Measurements from ENCODE around the gene SHISAL2B. TPM values are rescaled to one million over a fixed set of nuclear protein-coding genes. Genes with fewer than 3 reads are reported as not detected.

The SHISAL2B gene
- total RNA-seq, 2 donors from 2014 or later = 0.99 to 9.9 TPM

DNA sequence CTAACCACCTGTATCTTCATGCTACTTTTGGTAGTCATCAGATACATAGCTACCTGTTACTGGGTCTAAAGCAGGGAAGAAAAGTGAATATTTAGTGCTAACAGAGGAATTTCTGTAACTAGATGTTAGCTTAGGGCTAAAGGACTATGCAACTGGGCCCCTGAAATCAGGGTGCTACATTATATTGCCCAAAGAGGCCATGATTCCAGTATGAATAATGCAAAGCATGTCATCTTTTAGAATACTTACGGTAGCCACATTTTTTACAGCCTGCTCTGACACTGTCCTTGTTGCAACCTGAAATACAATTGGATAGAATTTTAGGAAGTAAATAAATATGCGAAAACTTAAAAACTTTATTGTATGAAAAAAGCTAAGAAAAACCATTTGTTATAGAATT lies 63.8 kb downstream of the SHISAL2B start:
- WGBS, 2 donors = 86 to 96% methylated on average over 2 of the region's 2 CpGs
- no peak for DNase-seq

DNA sequence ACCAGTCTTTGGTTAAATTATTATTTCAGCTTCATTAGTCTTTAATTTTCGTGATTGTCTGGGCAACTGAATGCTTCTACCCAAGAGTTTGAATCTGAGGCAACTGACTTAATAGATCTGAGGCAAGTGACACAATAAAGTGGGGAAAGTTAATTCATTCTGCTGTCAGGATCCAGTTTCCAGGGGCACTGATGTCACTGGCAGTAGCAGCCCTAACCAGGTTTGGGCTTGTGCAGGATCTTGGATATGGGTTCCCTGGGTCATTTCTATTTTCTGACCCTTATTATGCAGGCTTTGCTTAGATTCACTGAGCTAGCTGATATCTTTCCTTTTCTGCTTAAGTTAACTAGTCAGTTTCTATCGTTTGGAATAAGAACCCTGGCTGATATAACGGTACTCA lies 68.6 kb downstream of the SHISAL2B start:
- Histone ChIP-seq H3K4me3 (no peak overlapping the region), H3K27me3 (no peaks in the 10 kb centered on the region), H3K9me3 (no peaks in the 10 kb centered on the region), H3K4me1 (peaks cover 6% of the 10 kb centered on the region), H3K36me3 (replicated peaks in 1 of 2; ENCODE audit: insufficient read depth in 1 of 2, low read depth in 2 of 2) (no peaks in the 10 kb centered on the region), H3K27ac (no peak overlapping the region)
- TF ChIP-seq, protein P1, sequence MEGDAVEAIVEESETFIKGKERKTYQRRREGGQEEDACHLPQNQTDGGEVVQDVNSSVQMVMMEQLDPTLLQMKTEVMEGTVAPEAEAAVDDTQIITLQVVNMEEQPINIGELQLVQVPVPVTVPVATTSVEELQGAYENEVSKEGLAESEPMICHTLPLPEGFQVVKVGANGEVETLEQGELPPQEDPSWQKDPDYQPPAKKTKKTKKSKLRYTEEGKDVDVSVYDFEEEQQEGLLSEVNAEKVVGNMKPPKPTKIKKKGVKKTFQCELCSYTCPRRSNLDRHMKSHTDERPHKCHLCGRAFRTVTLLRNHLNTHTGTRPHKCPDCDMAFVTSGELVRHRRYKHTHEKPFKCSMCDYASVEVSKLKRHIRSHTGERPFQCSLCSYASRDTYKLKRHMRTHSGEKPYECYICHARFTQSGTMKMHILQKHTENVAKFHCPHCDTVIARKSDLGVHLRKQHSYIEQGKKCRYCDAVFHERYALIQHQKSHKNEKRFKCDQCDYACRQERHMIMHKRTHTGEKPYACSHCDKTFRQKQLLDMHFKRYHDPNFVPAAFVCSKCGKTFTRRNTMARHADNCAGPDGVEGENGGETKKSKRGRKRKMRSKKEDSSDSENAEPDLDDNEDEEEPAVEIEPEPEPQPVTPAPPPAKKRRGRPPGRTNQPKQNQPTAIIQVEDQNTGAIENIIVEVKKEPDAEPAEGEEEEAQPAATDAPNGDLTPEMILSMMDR (IDR thresholded peaks at IDR 0.05) = no peak
- 60 to 63% methylated on average over 3 of the region's 3 CpGs for WGBS, 2 donors
- intact Hi-C loops (cut with DNase I) = no loop called here
- ATAC-seq (no peak), DNase-seq (no peak)

More for the DNA sequence above, 63.8 kb downstream of the SHISAL2B start:
- Histone ChIP-seq H3K4me3 (no peak overlapping the region), H3K9me3 (no peaks in the 10 kb centered on the region), H3K27ac (no peak overlapping the region), H3K27me3 (no peaks in the 10 kb centered on the region), H3K36me3 (replicated peaks in 1 of 2; ENCODE audit: insufficient read depth in 1 of 2, low read depth in 2 of 2) (no peaks in the 10 kb centered on the region), H3K4me1 (peaks cover 5% of the 10 kb centered on the region)
- intact Hi-C loops (cut with DNase I) = no loop called here
- TF ChIP-seq POLR2A (IDR thresholded peaks at IDR 0.05) = no peak
- TF ChIP-seq, protein P1 (IDR thresholded peaks at IDR 0.05) = no peak
- no peak for ATAC-seq

DNA sequence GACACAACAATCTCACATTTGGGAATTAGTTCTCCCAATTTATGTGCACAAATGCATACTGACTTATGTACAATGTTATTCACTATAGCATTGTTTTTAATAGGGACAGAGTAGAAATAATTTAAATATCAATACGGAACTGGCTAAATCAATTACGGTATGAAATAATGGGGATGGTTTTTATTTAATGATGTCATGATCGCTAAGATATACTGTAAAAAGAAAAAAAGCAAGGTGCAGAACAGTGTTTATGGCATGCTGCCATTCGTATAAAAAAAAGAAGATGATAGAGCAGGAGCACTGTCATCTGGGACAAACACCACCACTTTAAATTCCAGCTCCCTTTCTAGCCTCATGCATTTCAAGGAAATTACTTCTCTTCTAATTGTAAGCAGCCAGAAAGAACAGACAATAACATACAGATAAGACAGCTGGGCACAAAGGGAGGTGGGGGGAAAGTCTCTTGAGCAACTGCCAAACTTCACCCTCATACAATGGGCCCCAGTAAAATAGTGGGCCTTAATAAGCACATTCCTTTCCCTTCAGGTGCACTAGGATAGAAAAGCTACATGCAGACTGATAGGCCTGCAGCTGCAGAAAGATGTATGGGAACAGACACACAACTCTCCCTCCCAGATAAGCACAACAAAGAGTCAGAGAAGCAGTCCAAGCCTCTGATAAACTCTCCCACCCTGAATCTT lies 69.8 kb downstream of the SHISAL2B start:
- ATAC-seq = no peak
- WGBS, 2 donors = 77 to 80% methylated on average over 4 of the region's 4 CpGs
- Histone ChIP-seq H3K4me3 (no peak overlapping the region), H3K27ac (no peak overlapping the region), H3K27me3 (no peaks in the 10 kb centered on the region), H3K4me1 (peaks cover 6% of the 10 kb centered on the region), H3K9me3 (no peaks in the 10 kb centered on the region), H3K36me3 (replicated peaks in 1 of 2; ENCODE audit: insufficient read depth in 1 of 2, low read depth in 2 of 2) (no peaks in the 10 kb centered on the region)
- intact Hi-C loops (cut with DNase I) = no loop called here
- no peak for DNase-seq
- TF ChIP-seq, protein P1 (IDR thresholded peaks at IDR 0.05) = no peak
- TF ChIP-seq POLR2A (IDR thresholded peaks at IDR 0.05) = no peak

- Histone ChIP-seq H3K4me3 (no peak overlapping the region), H3K36me3 (replicated peaks in 1 of 2; ENCODE audit: insufficient read depth in 1 of 2, low read depth in 2 of 2) (no peaks in the 10 kb centered on the region), H3K27me3 (no peaks in the 10 kb centered on the region), H3K9me3 (no peaks in the 10 kb centered on the region), H3K27ac (no peak overlapping the region), H3K4me1 (peaks cover 23% of the 10 kb centered on the region)
- ATAC-seq (no peak), DNase-seq (no peak)
- TF ChIP-seq, protein P1 (IDR thresholded peaks at IDR 0.05) = no peak
- TF ChIP-seq POLR2A (IDR thresholded peaks at IDR 0.05) = no peak
- 69 to 78% methylated on average over 4 of the region's 4 CpGs for WGBS, 2 donors
- intact Hi-C loops (cut with DNase I) = no loop called here
Measured at GRCh38 chr5:64763948-64764503, 73.7 kb downstream of the SHISAL2B start.
